ENCODE measurements around the gene CFAP52.

GRCh38 chr17:9676084-9676483, 99.6 kb downstream of the CFAP52 start:
- TF ChIP-seq CTCF (conservative IDR thresholded peaks at IDR 0.05; ENCODE audit: low read depth in 2 of 2) (peak; percentile 49 to 58), EZH2phosphoT487 (IDR thresholded peaks at IDR 0.05; ENCODE audit: unreplicated experiment) (no peak)
